ENCODE data around the gene SREBF2. TPM values are rescaled to one million over a fixed set of nuclear protein-coding genes. Genes with fewer than 3 reads are reported as not detected.

Gene SREBF2
- total RNA-seq, 1 experiment from 2014 or later = 40.0 TPM

- peaks cover 26% of the 10 kb centered on the region for H3K4me1 ChIP-seq (ENCODE audit: insufficient read depth, low read length)
- BruUV-seq (replicated peaks) = no TSS peak
Measured at GRCh38 chr22:41836551-41836950, 3.6 kb downstream of the SREBF2 start.

DNA sequence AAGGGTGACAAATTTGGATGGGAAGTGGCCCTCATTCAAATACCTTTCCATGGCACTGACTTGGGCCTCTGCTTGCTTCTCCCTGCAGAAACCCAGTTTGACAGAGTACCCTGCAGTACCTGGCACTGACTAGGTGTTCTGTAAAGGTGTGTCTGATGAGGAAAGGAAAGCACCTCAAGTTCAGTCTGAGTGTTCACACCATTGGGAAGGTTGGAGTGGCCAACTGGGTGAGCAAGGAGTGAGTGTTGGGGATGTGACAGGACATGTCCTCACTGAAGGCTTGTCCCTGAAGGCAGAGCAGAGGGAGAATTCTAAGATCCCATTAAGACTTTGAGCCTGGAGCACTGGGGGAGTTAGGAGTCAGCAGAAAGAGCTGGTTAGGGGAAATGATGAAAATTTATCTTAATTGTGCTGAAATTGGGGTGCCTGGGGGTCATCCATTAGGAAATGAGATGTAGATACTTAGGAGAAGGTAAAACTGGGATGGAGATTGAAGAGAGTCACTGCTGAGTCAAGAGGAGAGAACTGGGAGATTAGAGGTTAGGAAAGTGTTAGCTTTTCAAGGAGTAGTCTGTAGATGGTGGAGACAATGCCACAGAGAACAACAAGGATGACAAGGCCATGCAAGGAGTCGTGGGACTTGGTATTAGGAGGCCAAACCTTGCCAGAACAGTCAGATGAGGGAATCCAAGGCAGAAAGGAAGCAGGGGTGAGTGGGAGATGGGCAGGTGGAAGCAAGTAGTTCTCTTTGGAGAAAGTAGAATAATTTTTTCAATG is 6.1 kb downstream of the SREBF2 start:
- Histone ChIP-seq H3K27me3 (ENCODE audit: low read length) (no peaks in the 10 kb centered on the region), H2AFZ (ENCODE audit: low read length) (no peak overlapping the region), H3K79me2 (ENCODE audit: low read length) (peaks cover 92% of the 10 kb centered on the region), H3K36me3 (ENCODE audit: low read depth, low read length) (peaks cover 14% of the 10 kb centered on the region), H3K9ac (ENCODE audit: low read length) (no peak overlapping the region), H3K4me1 (ENCODE audit: insufficient read depth, low read length) (peaks cover 39% of the 10 kb centered on the region), H3K4me3 (ENCODE audit: low read length) (no peak overlapping the region), H3F3A (ENCODE audit: low read length, unreplicated experiment) (no peaks in the 10 kb centered on the region), H3K27ac (ENCODE audit: low read length) (no peak overlapping the region), H3K4me2 (ENCODE audit: low read length) (no peak overlapping the region), H4K20me1 (ENCODE audit: low read length) (0 out of 2 replicates have a peak, but pooled peaks cover 9% of the 10 kb centered on the region), H3K9me2 (replicated peaks; ENCODE audit: low read length) (no peaks in the 10 kb centered on the region), H3K9me3 (ENCODE audit: low read length) (no peaks in the 10 kb centered on the region)
- POLR2A ChIA-PET (ENCODE audit: unreplicated experiment) = no interaction called here
- DNase-seq (no peak), ATAC-seq (no peak)
- no peak for TF ChIP-seq EZH2phosphoT487 (IDR thresholded peaks at IDR 0.05; ENCODE audit: borderline replicate concordance, low read length)
- TF ChIP-seq, protein P1, sequence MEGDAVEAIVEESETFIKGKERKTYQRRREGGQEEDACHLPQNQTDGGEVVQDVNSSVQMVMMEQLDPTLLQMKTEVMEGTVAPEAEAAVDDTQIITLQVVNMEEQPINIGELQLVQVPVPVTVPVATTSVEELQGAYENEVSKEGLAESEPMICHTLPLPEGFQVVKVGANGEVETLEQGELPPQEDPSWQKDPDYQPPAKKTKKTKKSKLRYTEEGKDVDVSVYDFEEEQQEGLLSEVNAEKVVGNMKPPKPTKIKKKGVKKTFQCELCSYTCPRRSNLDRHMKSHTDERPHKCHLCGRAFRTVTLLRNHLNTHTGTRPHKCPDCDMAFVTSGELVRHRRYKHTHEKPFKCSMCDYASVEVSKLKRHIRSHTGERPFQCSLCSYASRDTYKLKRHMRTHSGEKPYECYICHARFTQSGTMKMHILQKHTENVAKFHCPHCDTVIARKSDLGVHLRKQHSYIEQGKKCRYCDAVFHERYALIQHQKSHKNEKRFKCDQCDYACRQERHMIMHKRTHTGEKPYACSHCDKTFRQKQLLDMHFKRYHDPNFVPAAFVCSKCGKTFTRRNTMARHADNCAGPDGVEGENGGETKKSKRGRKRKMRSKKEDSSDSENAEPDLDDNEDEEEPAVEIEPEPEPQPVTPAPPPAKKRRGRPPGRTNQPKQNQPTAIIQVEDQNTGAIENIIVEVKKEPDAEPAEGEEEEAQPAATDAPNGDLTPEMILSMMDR (conservative IDR thresholded peaks at IDR 0.05; ENCODE audit: low read depth, low read length) = no peak
- no peak for TF ChIP-seq EZH2 (IDR thresholded peaks at IDR 0.05; ENCODE audit: low read length, unreplicated experiment)
- intact Hi-C loops (cut with micrococcal nuclease) = no loop called here
- BruUV-seq (replicated peaks) = no TSS peak
- CTCF ChIA-PET = no interaction called here

More at GRCh38 chr22:41836551-41836950, 3.6 kb downstream of the SREBF2 start:
- H3F3A ChIP-seq (ENCODE audit: low read length, unreplicated experiment) = no peaks in the 10 kb centered on the region
- H2AFZ ChIP-seq (ENCODE audit: low read length) = no peak overlapping the region
- peaks cover 14% of the 10 kb centered on the region for H3K36me3 ChIP-seq (ENCODE audit: low read depth, low read length)
- H3K27ac ChIP-seq (ENCODE audit: low read length) = no peak overlapping the region
- no peaks in the 10 kb centered on the region for H3K9me3 ChIP-seq (ENCODE audit: low read length)
- no peak for ATAC-seq
- no peaks in the 10 kb centered on the region for H3K9me2 ChIP-seq (replicated peaks; ENCODE audit: low read length)
- DNase-seq = no peak
- no peak overlapping the region for H3K9ac ChIP-seq (ENCODE audit: low read length)
- ChIA-PET CTCF (no interaction called here), POLR2A (ENCODE audit: unreplicated experiment) (no interaction called here)
- intact Hi-C loops (cut with micrococcal nuclease) = no loop called here
- H4K20me1 ChIP-seq (ENCODE audit: low read length) = 0 out of 2 replicates have a peak, but pooled peaks cover 11% of the 10 kb centered on the region
- TF ChIP-seq EZH2phosphoT487 (IDR thresholded peaks at IDR 0.05; ENCODE audit: borderline replicate concordance, low read length) = no peak
- no peak for TF ChIP-seq EZH2 (IDR thresholded peaks at IDR 0.05; ENCODE audit: low read length, unreplicated experiment)
- TF ChIP-seq, protein P1 (conservative IDR thresholded peaks at IDR 0.05; ENCODE audit: low read depth, low read length) = no peak
- H3K27me3 ChIP-seq (ENCODE audit: low read length) = no peaks in the 10 kb centered on the region
- no peak overlapping the region for H3K4me2 ChIP-seq (ENCODE audit: low read length)
- H3K79me2 ChIP-seq (ENCODE audit: low read length) = peaks cover 80% of the 10 kb centered on the region
- no peak overlapping the region for H3K4me3 ChIP-seq (ENCODE audit: low read length)

GRCh38 chr22:41840216-41840615 is 7.3 kb downstream of the SREBF2 start:
- intact Hi-C loops (cut with micrococcal nuclease) = loop anchor here (2.0 kb wide), 1 partner anchor 17 kb away; no protein-coding TSS in a partner anchor
- ChIA-PET POLR2A (ENCODE audit: unreplicated experiment) (no interaction called here), CTCF (no interaction called here)
- Histone ChIP-seq H3K27ac (ENCODE audit: low read length) (peak overlapping the region; percentile 65; the same call in 1 of the 2 replicates), H3K4me3 (ENCODE audit: low read length) (no peak overlapping the region), H3F3A (ENCODE audit: low read length, unreplicated experiment) (no peaks in the 10 kb centered on the region), H3K79me2 (ENCODE audit: low read length) (peaks cover 93% of the 10 kb centered on the region), H3K9me2 (replicated peaks; ENCODE audit: low read length) (no peaks in the 10 kb centered on the region), H2AFZ (ENCODE audit: low read length) (no peak overlapping the region), H3K4me2 (ENCODE audit: low read length) (no peak overlapping the region), H3K9me3 (ENCODE audit: low read length) (no peaks in the 10 kb centered on the region), H3K27me3 (ENCODE audit: low read length) (no peaks in the 10 kb centered on the region), H3K9ac (ENCODE audit: low read length) (no peak overlapping the region), H3K4me1 (ENCODE audit: insufficient read depth, low read length) (peaks cover 44% of the 10 kb centered on the region), H4K20me1 (ENCODE audit: low read length) (peaks cover 2% of the 10 kb centered on the region; the same call in 1 of the 2 replicates), H3K36me3 (ENCODE audit: low read depth, low read length) (peaks cover 14% of the 10 kb centered on the region)
- no peak for ATAC-seq
- TF ChIP-seq EZH2 (IDR thresholded peaks at IDR 0.05; ENCODE audit: low read length, unreplicated experiment) (no peak), EZH2phosphoT487 (IDR thresholded peaks at IDR 0.05; ENCODE audit: borderline replicate concordance, low read length) (no peak)
- TF ChIP-seq, protein P1 (conservative IDR thresholded peaks at IDR 0.05; ENCODE audit: low read depth, low read length) = no peak
- no TSS peak for BruUV-seq (replicated peaks)
- DNase-seq = no peak

All from PC-3 (cell line).